Raji (cell line): ENCODE results near the gene TTC21A.

Experiments used
- POLR2A ChIP-seq: IDR thresholded peaks from 2 replicates; pipeline ENCODE4 v1.6.1; 2011; ENCODE audit warnings: low read depth, low read length, control low read depth; ENCODE audit not compliant: insufficient read depth

TTC21A gene

DNA sequence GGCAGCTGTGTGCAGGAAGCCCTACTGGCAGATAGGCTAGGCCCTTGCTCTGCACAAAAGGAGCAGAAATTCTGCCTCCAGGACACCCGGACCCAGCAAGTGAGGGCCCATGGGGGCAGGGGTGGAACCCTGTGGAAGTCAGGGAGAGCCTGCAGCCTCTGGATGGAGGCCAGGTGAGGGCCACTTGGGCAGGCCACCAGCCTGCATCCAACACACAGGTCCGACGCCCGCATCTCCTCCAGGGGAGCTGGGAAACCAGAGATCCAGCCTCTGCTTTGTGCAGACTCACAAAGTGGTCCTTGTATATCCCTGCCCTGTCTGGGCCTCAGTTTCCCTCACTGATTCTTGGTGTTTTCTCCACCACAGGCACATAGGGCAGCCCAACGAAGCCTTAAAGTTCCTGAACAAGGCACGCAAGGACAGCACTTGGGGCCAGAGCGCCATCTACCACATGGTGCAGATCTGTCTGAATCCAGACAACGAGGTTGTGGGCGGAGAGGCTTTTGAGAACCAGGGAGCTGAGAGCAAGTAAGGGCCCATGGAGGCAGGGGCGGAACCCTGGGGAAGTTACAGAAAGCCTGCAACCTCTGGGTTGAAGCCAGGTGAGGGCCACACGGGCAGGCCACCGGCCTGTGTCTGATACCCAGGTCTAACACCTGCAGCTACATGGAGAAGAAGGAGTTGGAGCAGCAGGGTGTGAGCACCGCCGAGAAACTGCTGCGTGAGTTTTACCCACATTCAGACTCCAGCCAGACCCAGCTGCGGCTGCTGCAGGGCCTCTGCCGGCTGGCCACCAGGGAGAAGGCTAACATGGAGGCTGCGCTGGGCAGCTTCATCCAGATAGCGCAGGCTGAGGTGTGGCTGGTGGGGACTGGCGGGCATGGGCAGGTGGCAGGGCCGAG is 29.3 kb downstream of the TTC21A start:
- no peak for TF ChIP-seq POLR2A

DNA sequence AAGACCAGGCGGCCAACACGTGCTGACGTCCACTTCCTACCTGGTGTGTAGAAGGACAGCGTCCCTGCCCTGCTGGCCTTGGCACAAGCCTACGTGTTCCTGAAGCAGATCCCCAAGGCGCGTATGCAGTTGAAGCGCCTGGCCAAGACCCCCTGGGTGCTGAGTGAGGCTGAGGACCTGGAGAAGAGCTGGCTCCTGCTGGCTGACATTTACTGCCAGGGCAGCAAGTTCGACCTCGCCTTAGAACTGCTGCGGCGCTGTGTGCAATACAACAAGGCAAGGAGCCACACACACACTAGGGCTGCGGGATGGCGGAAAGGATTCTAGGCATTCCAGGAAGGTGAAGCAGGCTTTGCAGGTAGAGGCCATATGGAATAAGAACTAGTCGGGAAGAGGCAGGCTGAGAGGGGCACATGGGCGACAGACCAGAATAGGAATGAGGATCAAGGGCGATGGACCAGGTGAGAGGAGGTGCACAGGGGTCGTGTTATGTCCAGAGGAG is 30.0 kb downstream of the TTC21A start:
- no peak for TF ChIP-seq POLR2A

DNA sequence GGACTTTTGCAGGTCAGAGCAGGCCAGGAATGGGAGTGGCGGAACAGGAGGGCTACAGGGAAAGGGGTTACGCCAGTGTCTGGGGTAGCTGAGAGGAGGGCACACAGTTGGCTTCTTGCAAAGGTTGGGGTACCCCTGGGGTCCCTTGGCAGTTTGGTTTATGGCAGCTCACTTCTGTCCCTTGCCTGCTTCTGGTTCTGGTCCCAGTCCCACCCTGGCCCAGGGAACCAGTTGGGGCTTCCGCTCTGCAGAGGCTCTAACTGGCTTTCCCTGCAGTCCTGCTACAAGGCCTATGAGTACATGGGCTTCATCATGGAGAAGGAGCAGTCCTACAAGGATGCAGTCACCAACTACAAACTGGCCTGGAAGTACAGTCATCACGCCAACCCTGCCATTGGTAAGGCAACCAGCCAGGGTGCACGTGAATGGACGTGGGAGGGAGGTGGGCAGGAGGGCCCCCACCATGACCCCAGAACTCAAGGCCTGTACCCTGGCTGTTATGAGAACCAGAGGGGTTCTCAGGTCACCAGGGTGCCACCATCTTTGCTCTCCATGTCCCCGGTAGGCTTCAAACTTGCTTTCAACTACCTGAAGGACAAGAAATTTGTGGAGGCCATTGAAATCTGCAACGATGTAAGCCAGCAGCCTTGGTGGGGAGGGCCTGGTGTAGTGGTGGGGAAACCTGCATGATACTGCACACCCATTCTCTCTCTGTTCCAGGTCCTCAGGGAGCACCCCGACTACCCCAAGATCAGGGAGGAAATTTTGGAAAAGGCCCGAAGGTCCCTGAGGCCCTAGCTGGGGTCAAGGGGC is 30.7 kb downstream of the TTC21A start:
- no peak for TF ChIP-seq POLR2A

DNA sequence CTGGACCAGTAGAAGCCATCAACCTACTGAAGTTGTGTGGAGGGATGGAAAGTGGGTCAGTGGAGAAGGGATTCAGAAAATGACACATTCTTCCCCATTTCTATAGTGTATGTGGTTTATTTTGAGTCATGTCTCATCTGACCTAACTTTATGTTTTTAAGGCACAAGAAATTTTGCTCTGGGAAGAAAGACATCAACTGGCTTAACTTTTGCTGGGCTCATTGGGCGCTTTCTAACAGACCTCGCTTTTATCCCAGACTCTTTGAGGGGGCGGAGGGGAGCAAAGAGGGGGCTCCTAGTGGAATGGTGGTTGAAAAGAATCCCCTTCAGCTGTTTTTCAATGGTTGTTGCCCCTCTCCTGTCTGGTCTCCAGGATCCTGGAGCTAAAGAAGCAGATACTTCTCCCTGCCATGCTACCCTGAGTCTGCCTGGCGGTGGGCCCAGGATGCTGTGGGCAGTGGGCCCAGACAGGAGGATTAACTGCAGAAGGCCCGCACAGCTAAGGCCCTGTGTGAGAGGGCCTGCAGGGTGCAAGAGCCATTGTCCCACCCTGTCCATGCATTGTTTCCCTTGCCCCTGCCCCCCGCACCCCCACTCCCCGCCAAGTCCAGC is 31.4 kb downstream of the TTC21A start:
- TF ChIP-seq POLR2A: no peak

DNA sequence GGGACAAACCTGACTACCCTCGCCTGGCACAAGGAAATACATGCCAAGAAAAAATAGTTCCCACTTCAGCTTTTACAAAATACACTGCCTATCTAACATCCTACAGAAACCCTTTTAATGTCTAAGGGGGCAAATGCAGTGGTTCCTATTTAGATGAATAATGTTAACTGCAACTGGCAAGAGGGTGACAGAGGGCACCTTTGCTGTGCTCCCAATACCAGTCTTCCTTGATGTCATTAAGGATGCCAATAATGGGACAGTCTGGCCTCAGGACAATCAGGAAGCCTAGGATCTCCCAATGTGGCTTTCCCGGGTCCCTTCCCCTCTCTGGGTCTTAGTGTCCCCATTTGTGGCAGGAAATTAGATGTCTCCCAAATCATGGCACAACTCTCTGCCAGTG is 32.0 kb downstream of the TTC21A start:
- no peak for TF ChIP-seq POLR2A

DNA sequence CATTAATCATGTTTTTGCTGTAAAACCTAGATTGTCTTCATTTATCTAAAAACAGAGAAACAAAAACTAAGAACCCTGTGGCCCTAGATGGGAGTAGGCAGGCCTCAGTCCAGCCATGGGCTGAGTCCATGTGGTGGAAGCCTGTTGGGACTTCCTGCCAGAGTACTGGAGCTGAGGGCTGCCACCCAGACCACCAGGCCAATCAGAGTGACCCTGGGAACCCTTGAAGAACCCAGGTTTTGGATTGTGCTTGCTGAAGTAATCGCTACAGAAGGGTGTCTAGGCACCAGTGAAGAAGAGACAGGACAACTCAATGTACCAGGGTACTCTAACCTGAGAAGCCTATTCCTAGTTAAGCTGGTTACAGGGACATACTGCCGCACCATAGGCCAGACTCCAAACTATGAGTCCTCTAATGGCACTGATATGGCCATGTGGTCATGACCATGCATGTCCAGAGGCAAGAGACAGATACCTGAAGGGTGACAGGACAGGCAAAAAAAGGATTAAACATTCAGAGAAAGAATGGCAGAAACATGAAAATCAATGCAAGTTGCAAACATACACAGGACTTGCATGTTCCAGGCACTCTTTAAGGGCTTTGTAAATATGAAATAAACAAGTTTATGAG is 33.0 kb downstream of the TTC21A start:
- TF ChIP-seq POLR2A: no peak

DNA sequence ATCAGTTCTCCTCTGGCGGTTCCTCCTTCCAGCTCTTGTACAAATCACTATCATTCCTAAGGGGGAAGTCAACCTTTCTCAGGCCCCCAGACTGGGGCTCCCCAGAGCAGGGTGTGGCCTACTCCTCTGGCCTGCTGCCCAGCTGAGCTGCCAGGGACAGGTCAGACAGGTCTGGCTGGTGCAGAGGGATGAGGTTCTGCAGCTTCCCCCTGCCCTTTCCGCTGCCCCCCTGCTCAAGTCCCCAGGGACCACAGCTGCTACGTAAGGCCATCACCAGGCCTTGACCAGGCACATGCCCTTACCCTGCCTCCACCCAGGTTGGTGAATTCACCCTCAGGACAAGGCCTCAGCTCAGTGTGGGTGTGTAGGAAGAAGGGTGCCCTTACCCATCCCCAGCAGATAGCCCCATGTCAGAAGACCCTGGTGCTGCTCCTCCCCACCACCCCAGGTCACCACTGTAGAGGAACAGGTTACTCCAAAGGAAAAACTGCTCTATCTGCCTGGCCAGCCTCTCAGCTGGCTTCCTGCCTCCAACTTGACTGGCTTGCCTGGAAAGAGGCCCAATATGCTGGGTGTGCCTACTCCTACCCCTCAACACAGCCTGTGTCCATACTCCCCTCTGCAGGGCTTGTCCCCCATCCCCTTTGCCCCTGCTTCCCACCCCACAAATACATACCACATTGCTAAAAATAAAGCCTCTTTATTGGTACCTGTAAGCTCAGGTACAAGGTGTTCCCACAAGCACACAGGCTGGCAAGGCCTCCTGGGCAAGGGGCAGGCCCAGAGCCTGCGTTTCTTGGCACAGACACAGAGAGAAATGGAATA is 33.9 kb downstream of the TTC21A start:
- TF ChIP-seq POLR2A: no peak

DNA sequence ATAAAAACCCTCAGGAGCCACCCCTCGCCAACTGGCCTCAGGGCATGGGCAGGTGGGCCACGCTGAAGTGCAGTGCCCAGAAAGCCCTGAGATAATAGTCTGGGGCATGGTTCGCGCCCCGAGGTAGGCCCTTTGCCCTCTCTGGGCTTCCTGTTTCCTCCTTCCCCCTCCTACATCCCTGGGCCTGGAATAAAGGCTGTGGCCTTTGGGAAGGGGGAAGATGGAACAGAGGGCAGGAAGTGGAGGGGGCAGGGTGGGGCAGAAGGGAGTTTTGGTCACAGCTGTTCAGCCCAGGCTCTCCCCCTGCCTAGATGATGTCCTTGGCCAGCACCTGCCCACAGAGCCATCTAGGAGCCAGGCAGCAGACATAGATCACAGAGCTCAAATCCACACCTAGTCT is 34.6 kb downstream of the TTC21A start:
- TF ChIP-seq POLR2A: no peak

DNA sequence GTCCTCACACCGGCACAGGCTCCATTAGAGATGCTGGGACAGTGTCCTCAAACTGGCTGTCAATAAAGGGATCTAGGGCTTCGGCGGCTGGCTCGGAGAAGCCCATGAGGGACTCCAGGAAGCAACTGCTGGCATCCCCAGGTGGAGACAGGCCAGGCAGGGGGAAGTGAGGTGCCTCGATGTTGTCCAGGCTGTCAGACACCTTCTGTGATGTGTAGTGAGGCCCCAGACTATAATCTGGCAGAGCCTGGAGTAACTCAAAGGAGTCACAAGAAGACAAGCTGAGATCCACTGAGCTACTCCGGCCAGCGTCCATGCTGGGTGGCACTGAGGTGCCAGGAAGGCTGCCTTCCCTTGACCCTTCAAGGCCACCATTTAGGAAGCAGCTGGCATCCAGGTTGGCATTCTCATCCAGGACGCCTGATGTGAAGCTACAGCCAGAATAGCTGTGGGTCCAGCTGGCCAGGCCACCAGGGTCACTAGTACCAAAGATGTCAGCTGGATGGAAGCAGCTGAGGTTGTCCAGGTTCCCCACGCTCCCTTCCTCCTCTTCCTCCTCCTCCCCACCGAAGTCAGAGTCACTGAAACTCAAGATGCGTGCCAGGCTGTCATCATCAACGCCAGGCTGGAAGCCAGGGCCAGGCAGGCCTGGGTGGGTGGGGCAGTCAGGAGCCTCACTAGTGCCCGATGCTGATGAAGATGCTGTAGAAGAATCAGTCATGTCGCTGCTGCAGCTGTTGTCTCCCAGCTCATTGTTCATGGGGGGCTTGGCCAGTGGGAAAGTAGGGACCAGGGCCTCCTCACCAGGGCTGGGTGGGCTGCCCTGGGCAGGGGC is 35.8 kb downstream of the TTC21A start:
- TF ChIP-seq POLR2A: no peak

DNA sequence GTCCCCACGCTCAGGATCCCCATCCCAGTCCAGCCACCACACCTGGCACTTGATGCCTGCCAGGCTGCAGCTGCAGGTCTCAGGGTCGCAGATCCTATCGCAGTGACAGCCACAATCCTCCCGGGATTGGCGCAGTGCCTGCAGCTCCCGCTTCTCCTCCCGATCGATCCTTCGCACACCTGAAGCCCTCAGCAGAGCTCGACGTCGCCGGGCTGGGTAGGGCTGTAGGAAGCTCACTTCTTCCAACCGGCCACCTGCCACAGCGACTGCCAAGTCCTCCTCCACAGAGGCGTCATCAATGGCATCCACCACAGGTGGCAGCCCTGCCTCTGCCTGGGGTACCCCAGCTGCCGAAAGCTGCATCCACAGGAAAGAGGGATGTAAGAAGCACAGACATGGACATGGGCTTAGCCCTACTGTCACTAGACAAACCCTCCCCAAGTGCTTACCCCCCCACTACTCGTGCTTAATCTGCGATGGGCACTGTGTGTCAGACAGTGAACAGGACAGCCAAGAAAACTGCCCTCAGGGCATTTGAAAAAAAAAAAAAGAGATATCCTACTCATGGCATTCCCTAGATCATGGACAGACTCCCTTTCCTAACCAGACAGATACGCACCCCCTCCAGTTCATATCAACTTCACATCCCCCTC is 36.7 kb downstream of the TTC21A start:
- TF ChIP-seq POLR2A: no peak

DNA sequence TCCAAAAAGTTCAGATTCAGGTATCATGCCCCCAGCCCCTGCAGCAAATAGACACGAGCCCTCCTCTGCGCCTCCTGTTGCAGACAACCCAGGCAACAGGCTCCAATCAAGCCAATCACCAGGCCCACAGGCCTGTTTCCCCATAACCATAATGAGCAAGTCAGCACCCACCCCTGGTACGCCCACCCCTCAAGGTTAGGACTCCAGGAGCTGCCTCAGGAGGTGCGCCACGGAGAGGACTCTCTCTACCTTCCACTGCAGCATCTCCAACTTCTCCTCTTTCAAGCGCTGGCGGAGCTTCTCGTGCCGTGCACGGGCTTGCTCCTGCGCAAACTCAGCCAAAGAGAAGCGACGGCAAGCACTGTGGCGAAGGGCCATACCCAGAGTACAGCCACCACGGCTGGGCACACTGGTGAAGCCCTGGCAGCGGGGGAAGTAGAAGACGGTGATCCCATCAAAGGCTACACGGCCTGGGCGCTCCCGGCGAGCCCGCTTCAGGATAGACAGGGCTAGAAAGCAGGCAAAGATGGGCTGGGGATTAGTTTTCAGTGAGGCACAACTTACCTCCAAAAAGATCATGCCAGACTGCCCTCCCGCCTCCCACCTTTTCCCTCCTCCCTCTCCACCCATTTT is 37.4 kb downstream of the TTC21A start:
- TF ChIP-seq POLR2A: no peak

- TF ChIP-seq POLR2A: no peak
These were observed 38.6 kb downstream of the TTC21A start for GRCh38 chr3:39146083-39146501.
